Heart right ventricle (tissue), 16 donors: Measurements from ENCODE around the gene CYBA. TPM values are rescaled to one million over a fixed set of nuclear protein-coding genes. Genes with fewer than 3 reads are reported as not detected.

ENCODE experiments used
- ATAC-seq, 8 donors: fragments of 200-7000 bp; cut with Tn5 transposase; one replicate each; pipeline ENCODE4 v1.9.1; 2020; ENCODE audit warnings: mild to moderate bottlenecking in 8 of 8, moderate library complexity in 8 of 8, moderate number of reproducible peaks in 1 of 8
- DNase-seq, 2 donors: peaks; one replicate each; pipeline ENCODE4 v3.0.0-alpha.2; 2020
- H3K27ac ChIP-seq, 10 donors: fragments of 200-600 bp; sonication (generic) in 2 of 10; one replicate each; pipeline versions ENCODE4 v1.5.0 to v1.8.0; 2020 to 2022; ENCODE audit warnings: mild to moderate bottlenecking in 3 of 10
- H3K27me3 ChIP-seq, 7 donors: fragments of 200-600 bp; one replicate each; pipeline ENCODE4 v1.8.0; 2021 to 2022; ENCODE audit warnings: mild to moderate bottlenecking in 2 of 7
- H3K36me3 ChIP-seq, 9 donors: fragments of 200-600 bp; sonication (generic) in 1 of 9; one replicate each; pipeline versions ENCODE4 v1.5.0 to v1.8.0; 2020 to 2022; ENCODE audit warnings: mild to moderate bottlenecking in 2 of 9
- H3K4me1 ChIP-seq, 9 donors: fragments of 200-600 bp; sonication (generic) in 1 of 9; one replicate each; pipeline versions ENCODE4 v1.5.0 to v1.8.0; 2020 to 2022; ENCODE audit warnings: mild to moderate bottlenecking in 4 of 9
- H3K4me3 ChIP-seq, 10 donors: fragments of 200-600 bp; sonication (generic) in 2 of 10; one replicate each; pipeline versions ENCODE4 v1.5.0 to v1.8.0; 2020 to 2022; ENCODE audit warnings: mild to moderate bottlenecking in 7 of 10, moderate library complexity in 2 of 10
- H3K9me3 ChIP-seq, 11 donors: fragments of 200-600 bp in 10 of 11; sonication (generic) in 2 of 11; one replicate each; pipeline versions ENCODE4 v1.5.0 to v1.8.0; 2013 to 2022; ENCODE audit warnings: mild to moderate bottlenecking in 2 of 11, control low read depth in 1 of 11, moderate library complexity in 1 of 11
- WGBS, 2 donors: extraction: QIAGEN DNeasy Blood & Tissue Kit; methylation state at CpG; one replicate each; pipeline ENCODE4 v1.1.7; 2013; ENCODE audit warnings: inconsistent platforms in 1 of 2; 5-methylcytosine and 5-hydroxymethylcytosine counted together
- intact Hi-C, 10 donors: fragments of 100-400 bp; cut with DNase I; formaldehyde crosslinking; loops; one replicate each; pipeline versions ENCODE4 v1.11.1 to v1.14.2; 2022
- polyA plus RNA-seq, 2 donors: library from polyadenylated mRNA; stranded (reverse); fragments of 200-250 nt; gene quantifications; one replicate each; pipeline ENCODE4 v1.2.3, GENCODE V29; 2013
- total RNA-seq, 10 donors: library from RNA; stranded (reverse); fragmentation: NEBNext Ultra II Directional in 3 of 10; extraction: Animal tissue kit (Norgen Biotek cat#: 25700) in 3 of 10; gene quantifications; one replicate each; pipeline versions ENCODE4 v1.2.1 to v1.2.4, GENCODE V29; 2021 to 2023
- TF ChIP-seq, protein P1 (sequence below), 9 donors: fragments of 200-600 bp; sonication (generic) in 2 of 9; IDR thresholded peaks; one replicate each; pipeline versions ENCODE4 v1.5.0 to v1.8.0; 2021 to 2022; ENCODE audit warnings: antibody characterized with exemption in 9 of 9, mild to moderate bottlenecking in 5 of 9, moderate library complexity in 1 of 9
- donor health status: Arrhythmogenic right ventricular cardiomyopathy.
- donor health status: ischemic (EF 13 %, LVEDD 7.1; RV severe dilation, severe dysfunction).
- donor health status: healthy with polysubstance abuse.
- donor health status: DM: no; HTN: yes; CAD: no.
- donor health status: DM: no; HTN: no; CAD: no.
- donor health status: ischemic (EF 25% LVEDD 6.9; RV normal size, moderate dysfunction).
- donor health status: ischemic (EF 25% LVEDD 5.7; RV mildly dilated, moderate dysfunction).
- donor health status: healthy.
- donor health status: DM: yes; HTN: yes; CAD: no.
- donor health status: Ischemic cardiomyopathy.
- donor health status: ischemic (EF 35%, LVEDD 5.7; RV mildly dilated, moderate dysfunction).
- donor health status: nonischemic (EF 11% LVEDD 7.7; RV severe dilation, severe dysfunction).
- donor health status: DM: yes; HTN: yes; CAD: no.
- donor health status: PGD.
- donor health status: ischemic (EF 29% LVEDD 5.4; RV normal size, mild dysfunction).
- donor health status: nonischemic (EF 23%, LVEDD 6.1; RV moderate dilation, normal function).

Gene CYBA
- total and polyA plus RNA-seq, 12 donors: 13.0 to 117 (median 33.6) TPM

DNA sequence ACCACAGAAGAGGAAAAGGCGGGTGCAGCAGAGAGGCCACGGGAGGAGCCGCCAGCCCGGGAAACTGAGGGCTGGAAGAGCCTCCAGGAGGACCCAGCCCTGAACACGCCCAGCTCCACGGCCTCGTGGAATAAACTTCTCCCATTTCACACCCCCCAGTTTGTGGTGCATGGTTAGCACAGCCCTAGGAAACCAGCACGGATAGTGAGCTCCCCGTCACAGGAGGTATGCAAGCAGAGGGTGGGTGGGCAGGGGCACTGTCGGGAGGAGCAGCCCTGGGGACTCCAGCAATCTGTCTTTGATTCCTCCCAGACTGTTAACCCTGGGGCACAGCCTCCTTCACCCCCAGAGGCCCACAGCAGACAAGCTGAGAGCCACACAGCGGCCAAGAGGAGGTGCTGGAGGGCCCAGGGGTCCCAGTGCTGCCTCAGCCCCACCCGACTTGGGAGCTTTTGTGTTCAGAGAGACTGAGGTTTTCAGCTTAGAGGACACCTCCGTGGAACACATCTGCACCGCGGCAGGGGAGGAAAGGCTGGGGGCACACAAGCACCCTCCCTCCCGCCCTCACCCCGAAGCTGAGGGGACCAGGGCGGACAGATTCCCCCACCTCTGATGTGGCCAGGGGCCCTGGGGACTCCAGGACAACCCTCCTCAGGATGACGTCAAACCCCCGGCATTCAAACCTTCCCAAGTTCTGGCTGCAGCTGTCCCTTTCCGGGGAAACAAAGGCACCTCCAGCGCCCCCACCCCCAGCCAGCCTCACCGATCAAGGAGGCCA lies 14.2 kb downstream of the CYBA start:
- DNase-seq (no peak), ATAC-seq (no peak)
- Histone ChIP-seq H3K4me3 (no peak overlapping the region), H3K27me3 (peaks cover 22 to 65% (median 40%) of the 10 kb centered on the region in 7 donors), H3K27ac (no peak overlapping the region), H3K36me3 (peaks cover 0 to 17% (median 9%) of the 10 kb centered on the region in 9 donors), H3K9me3 (no peaks in the 10 kb centered on the region), H3K4me1 (peaks cover 0 to 28% (median 16%) of the 10 kb centered on the region in 9 donors)
- WGBS, 2 donors: 71 to 73% methylated on average over 23 of the region's 23 CpGs
- TF ChIP-seq, protein P1, sequence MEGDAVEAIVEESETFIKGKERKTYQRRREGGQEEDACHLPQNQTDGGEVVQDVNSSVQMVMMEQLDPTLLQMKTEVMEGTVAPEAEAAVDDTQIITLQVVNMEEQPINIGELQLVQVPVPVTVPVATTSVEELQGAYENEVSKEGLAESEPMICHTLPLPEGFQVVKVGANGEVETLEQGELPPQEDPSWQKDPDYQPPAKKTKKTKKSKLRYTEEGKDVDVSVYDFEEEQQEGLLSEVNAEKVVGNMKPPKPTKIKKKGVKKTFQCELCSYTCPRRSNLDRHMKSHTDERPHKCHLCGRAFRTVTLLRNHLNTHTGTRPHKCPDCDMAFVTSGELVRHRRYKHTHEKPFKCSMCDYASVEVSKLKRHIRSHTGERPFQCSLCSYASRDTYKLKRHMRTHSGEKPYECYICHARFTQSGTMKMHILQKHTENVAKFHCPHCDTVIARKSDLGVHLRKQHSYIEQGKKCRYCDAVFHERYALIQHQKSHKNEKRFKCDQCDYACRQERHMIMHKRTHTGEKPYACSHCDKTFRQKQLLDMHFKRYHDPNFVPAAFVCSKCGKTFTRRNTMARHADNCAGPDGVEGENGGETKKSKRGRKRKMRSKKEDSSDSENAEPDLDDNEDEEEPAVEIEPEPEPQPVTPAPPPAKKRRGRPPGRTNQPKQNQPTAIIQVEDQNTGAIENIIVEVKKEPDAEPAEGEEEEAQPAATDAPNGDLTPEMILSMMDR (IDR thresholded peaks at IDR 0.05): no peak
- intact Hi-C loops: no loop called here

DNA sequence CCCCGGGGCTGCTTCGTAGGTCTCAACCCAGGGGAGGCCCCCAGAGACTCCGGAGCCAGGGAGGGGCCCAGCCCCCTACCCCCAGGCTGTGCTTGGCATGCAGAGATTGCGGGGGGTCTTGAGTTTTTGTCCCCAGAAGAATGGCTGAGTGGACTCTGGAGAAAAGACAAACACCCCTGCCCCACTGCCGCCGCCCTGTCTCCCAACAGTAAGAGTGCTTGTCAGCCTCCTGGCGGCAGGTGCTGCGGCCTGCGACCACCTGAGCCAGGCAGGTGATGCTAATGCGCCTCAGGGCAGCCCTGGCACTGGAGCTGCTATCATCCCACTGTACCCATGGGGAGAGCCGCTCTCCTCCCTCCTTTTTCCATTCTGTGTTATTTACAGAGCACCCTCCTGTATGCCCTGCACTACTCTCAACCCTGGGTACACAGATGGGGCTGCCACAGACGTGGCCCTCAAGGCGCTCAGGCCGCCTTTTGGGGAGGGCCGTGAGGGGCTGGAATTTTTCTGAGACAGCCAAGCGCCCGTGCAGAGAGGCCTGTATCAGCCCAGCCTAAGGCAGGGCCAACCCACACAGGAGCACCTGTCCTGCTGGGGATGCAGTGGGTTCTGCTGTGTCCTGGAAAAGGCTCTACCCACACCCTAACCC lies 15.1 kb downstream of the CYBA start:
- Histone ChIP-seq H3K4me1 (peaks cover 0 to 28% (median 16%) of the 10 kb centered on the region in 9 donors), H3K9me3 (no peaks in the 10 kb centered on the region), H3K36me3 (peaks cover 0 to 26% (median 17%) of the 10 kb centered on the region in 9 donors), H3K27ac (no peak overlapping the region), H3K27me3 (peaks cover 22 to 60% (median 36%) of the 10 kb centered on the region in 7 donors), H3K4me3 (no peak overlapping the region)
- DNase-seq: no peak
- 94 to 95% methylated on average over 17 of the region's 17 CpGs for WGBS, 2 donors
- ATAC-seq: no peak
- TF ChIP-seq, protein P1 (IDR thresholded peaks at IDR 0.05): no peak
- intact Hi-C loops: no loop called here

DNA sequence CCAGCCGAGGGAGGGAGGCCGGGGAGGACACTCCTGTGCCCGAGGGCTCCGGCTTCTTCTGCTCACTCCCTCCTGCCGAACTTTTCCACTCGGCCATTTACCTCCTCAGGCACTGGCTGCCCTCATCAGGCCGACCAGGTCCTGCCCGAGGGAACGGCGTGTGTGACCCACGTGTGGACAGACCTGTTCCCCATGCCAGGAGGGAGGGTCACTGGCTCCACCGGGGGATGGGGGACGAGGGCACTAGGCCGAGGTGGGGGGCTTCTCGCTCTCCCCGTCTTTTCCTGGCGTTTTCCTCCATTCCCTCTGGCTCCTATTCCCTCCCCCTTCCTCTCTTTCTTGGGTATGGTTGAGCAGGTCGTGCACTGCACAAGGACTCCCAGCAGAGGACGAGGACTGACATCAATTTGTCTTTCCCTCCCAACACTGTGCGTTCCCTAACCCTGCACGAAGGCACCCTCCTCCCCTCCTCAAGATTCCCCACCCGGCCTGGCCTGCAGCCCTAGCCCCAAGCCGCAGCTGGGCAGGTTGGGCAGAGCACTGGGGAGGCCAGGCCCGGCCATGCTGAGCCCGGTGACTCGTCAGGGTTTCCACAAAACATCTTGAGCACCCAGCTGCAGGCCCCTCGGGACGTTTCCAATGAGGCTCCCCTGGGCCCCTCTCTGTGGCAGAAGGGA lies 15.7 kb downstream of the CYBA start:
- peak overlapping the region in 9 of 10 donors; percentile 29 to 65 (median 51) for H3K4me3 ChIP-seq
- intact Hi-C loops: no loop called here
- H3K27me3 ChIP-seq: peaks cover 21 to 53% (median 29%) of the 10 kb centered on the region in 7 donors

More for the DNA sequence above, 15.7 kb downstream of the CYBA start:
- 45 to 51% methylated on average over 28 of the region's 28 CpGs for WGBS, 2 donors
- Histone ChIP-seq H3K36me3 (peaks cover 0 to 33% (median 20%) of the 10 kb centered on the region in 9 donors), H3K4me1 (peaks cover 0 to 28% (median 16%) of the 10 kb centered on the region in 9 donors), H3K9me3 (no peaks in the 10 kb centered on the region), H3K27ac (peak overlapping the region in 2 of 10 donors; percentile 50 to 88)
- TF ChIP-seq, protein P1 (IDR thresholded peaks at IDR 0.05): no peak
- ATAC-seq: no peak
- DNase-seq: peak in 1 of 2 donors; percentile 16
